GM18907 (cell line): Measurements from ENCODE around the gene LMTK2.
"Not testable (repeated sequence)": the region's sequence is repeated elsewhere in the genome, so short reads cannot be mapped to it uniquely, and the experiment has no call there.

Experiments
- ATAC-seq: cut with Tn5 transposase; IDR thresholded peaks from one replicate; pipeline ENCODE4 v1.9.1; 2021; ENCODE audit warnings: mild to moderate bottlenecking, moderate library complexity; ENCODE audit not compliant: unreplicated experiment

The LMTK2 gene

GRCh38 chr7:98102170-98102569, 4.5 kb upstream of the LMTK2 start:
- no peak for ATAC-seq

DNA sequence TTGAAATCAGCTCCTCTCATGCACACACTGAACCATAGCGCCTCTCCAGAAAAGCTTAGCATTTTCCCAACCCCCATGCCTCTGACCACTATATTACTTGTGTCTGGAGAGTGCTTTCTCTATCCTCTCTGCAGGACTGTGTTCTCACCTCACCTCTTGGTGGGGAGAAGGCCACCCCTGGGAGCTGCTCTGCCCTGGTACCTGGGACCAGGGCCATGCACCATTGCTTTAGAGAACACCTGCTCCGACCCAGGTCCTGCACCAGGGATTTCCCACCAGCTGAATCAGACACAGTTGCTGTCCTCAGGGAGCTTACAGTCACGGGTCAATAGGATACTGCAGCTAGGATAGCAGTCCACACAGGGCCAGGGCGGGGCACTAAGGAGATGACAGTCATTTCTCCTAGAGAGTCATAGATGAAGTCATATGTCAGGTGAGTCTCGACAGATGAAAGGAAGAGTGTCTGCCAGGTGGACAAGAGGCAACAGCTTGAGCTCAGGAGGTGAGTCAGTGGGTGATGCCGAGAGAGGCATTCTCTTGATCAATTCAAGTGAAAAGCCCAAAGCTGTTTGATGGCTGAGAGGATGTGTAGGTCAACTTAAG, 619 bp upstream of the LMTK2 start:
- ATAC-seq = peak; percentile 10

DNA sequence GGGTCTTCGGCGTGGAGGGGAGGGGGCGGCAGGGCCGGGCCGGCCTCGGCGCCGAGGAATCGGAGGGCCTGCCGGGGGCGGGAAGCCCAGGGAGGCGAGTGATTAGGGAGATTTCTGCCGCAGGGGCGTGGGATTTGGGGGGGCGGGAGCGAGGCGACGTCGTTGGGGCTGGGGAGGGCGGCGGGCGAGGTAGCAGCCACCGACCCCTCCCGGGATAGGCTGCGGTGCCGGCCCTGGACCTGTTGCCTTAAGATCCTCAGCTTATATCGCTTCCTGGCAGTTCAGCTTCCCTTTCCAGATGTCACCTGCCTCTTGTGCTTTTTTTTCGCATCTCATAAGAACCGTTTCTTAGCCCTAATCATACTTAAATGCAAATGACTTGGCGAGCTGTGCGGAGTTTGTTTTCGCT, 655 bp downstream of the LMTK2 start:
- no peak for ATAC-seq

DNA sequence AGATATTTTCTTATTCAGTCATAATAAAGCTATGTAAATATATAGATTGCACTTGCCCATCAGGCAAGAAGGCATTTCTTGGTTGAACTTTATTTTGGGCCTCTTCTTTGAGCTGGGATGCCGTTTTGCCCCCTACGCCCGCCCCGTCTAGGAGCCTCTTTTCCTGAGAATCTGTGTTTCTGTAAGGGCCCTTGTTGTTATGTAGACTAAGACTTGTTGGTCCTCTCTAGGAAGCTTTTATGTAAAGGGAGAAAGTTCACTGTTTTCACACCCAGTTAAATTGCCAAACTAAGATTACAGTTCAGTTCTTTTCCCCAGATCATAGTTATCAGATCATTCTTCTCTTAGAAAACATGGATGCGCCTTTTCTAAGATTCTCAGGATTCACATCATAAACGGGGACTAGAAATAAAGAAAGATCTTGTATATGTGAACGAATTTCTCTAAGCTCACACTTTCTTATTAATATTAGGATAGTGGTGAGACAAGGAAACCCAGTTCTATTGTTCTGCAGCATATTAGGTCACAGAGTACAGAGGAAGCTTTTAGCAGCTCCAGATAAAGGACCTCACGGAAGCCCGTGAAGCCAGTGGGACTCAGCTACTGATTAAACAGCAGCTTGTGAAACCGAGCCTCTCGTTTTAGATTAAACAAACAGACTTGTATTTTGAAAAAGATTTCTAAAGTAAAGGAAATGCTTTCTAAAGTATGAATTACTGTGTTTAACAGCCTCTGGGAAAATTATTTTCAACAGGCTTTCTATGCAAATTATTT, 3.8 kb downstream of the LMTK2 start:
- ATAC-seq = no peak

DNA sequence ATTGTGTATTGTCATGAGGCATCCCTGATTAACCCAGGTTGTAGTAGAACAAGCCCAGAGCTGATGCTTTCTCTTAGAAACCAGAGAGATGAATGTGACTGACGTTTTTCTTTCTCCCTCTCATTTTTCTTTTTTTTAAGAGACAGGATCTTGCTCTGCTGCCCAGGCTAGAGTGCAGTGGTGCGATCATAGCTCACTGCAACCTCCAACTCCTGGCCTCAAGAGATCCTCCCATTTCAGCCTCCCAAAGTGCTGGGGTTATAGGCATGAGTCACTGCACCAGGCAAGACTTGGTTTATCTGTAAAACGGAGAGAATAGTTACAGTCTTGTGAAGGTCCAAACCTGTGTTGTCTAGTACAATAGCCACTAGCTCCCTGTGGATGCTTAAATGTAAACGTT, 5.4 kb downstream of the LMTK2 start:
- ATAC-seq = no peak

DNA sequence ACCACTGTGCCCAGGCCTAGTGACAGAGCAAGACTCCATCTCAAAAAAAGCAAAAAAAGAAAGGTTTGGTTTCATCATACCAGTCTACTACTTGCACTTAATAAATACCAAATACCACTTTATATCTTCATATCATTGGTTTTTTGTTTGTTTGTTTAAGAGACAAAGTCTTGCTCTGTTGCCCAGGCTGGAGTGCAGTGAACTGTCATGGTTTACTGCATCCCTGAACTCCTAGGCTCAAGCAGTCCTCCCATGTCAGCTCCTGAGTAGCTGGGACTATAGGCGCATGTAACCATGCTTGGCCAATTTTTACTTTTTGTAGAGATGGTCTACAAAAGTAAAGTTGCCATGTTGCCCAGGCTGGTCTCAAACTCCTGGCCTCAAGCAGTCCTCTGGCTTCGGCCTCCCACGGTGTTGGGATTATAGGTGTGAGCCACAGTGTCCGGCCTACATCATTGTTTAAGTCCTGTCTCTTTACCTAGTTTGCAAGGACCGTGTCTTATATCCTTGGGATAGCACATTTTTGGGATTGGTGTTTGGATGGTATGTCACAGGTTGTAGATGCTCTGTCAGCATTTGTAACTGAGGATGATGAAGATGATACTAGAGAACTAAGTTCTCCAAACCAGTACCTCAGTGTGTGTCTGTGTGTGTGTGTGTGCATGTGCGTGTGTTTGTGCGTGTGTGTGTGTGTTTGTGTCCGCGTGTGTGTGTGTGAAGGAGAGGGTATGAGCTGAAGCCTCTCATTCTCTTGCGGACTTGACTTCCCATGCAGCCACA, 9.3 kb downstream of the LMTK2 start:
- no peak for ATAC-seq

GRCh38 chr7:98116656-98117461, 10.2 kb downstream of the LMTK2 start:
- ATAC-seq = no peak

- no peak for ATAC-seq
Measured at GRCh38 chr7:98119256-98119918, 12.7 kb downstream of the LMTK2 start.

- ATAC-seq = no peak
Measured at GRCh38 chr7:98120559-98120958, 13.9 kb downstream of the LMTK2 start.

DNA sequence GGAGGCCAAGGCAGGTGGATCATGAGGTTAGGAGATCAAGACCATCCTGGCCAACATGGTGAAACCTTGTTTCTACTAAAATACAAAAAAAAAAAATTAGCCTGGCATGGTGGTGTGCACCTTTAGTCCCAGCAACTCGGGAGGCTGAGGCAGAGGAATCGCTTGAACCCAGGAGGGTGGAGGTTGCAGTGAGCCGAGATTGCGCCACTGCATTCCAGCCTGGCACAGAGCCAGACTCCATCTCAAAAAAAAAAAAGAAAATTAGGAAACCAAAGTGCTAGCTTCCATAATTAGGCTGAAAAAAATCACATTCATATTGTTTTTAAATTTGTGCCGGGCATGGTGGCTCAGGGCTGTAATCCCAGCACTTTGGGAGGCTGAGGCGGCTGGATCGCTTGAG, 14.7 kb downstream of the LMTK2 start:
- ATAC-seq = not testable (repeated sequence)

GRCh38 chr7:98123365-98123696, 16.7 kb downstream of the LMTK2 start:
- ATAC-seq = no peak

GRCh38 chr7:98125759-98126158, 19.1 kb downstream of the LMTK2 start:
- ATAC-seq = no peak

DNA sequence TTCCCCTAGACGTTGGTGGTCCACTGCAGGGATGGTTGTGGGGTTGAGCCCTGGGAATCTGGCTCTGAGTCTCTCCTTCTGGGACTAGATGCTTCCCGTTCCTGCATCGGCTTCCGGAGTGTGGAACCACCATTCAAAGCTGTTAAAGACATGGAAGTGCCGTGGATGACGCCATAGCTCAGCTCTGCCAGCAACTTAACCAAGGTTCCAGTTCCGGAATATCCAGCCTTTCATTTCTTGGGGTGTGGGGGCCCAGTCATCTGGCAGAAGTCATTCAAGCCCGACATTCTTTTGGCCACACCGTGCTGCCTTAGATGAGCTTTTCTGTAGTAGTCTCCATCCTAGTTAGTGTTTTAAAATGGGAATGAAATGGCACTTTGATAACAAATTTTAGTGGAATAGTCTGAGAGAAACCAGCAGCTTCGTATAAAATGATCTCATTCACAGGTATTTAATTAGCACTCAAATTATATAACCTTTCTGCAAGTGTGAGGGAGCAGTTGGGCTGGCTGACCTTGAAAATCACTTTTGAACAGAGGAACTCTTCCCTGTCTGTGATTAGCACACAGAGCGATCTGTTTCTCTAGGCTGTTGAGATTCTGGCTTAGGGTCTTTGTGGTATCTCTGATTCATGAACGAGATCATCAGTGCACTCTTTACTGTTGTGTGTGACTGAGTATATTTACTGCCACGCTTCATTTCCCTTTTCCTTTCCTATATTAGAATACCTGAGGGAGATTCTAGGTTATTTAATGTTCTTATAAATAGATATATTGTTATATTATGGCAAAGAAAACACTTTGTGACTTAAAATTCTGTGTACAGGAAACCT, 19.9 kb downstream of the LMTK2 start:
- ATAC-seq = no peak

GRCh38 chr7:98128346-98128745, 21.7 kb downstream of the LMTK2 start:
- no peak for ATAC-seq

DNA sequence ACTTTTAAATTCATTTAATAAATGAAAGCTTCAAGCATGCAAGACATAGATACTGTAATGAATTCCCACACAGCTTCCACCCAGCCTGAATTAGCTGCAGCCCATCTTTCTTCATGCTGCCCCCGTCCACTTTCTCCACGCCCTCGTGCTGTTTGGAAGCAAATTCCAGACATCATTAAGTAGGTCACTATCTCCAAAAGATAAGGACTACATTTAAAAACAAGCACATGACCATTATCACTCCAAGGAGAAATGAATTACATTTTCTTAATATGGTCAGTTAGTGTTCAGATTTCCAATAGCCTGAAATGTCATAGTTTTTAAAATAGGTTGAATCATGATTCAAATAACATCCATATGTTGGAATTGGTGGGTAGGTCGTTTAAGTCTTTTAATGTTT, 24.3 kb downstream of the LMTK2 start:
- ATAC-seq = no peak

GRCh38 chr7:98133181-98133580, 26.5 kb downstream of the LMTK2 start:
- peak; percentile 67 for ATAC-seq

DNA sequence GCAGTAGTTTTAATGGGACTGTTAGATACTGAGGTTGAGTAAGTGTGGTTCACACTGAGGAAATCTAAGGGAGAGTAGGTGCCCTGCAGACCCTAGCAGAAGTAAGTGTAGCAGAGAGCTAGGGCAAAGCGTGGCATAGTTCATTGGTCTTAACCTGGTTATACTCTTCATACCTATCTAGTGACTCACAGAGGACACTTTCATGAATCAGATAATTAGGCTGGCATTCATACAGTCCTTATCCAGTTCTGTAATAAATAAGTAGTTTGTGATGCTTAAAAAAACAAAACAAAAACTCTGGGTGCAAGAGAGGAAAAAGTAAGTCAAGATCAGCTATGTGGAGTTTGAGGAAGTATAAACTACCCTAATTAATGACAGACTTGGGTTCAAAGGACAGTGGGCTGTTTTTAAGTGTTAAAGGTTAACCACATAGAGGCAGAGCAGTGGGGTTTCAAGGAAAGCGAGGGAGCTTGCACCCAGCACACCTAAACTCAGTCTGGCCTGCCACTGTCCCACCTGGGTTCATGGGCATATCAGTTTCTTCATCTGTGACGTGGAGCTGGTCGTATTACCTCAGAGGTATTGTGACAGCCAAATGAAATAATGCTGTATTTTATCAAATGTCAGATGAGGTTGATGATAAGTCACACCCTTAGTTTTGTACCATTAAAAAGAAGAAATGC, 27.1 kb downstream of the LMTK2 start:
- peak; percentile 15 for ATAC-seq

- ATAC-seq = no peak
Measured at GRCh38 chr7:98134420-98135228, 28.0 kb downstream of the LMTK2 start.
